HFFc6 (cell line): Measurements from ENCODE around the gene PTPRE. TPM values are rescaled to one million over a fixed set of nuclear protein-coding genes. Genes with fewer than 3 reads are reported as not detected.

ENCODE experiments used
- DNase-seq: peaks from one replicate; pipeline ENCODE4 v3.0.0-alpha.2; 2018
- H3K27ac Mint-ChIP-seq: 2 replicates; pipeline ENCODE4 v1.8.0; 2020; ENCODE audit warnings: mild to moderate bottlenecking, mixed read lengths
- H3K27me3 Mint-ChIP-seq: 2 replicates; pipeline ENCODE4 v1.8.0; 2021; ENCODE audit warnings: mild to moderate bottlenecking, moderate library complexity, mixed read lengths; ENCODE audit not compliant: insufficient read depth
- H3K36me3 Mint-ChIP-seq: 2 replicates; pipeline ENCODE4 v1.8.0; 2021; ENCODE audit warnings: low read depth, mixed read lengths
- H3K4me1 Mint-ChIP-seq: 2 replicates; pipeline ENCODE4 v1.8.0; 2020; ENCODE audit warnings: low read depth, mixed read lengths
- H3K4me3 Mint-ChIP-seq: 2 replicates; pipeline ENCODE4 v1.8.0; 2020; ENCODE audit warnings: mild to moderate bottlenecking, moderate library complexity, mixed read lengths
- H3K9me3 Mint-ChIP-seq: 2 replicates; pipeline ENCODE4 v1.8.0; 2020; ENCODE audit warnings: mild to moderate bottlenecking, mixed read lengths
- CTCF ChIP-seq: fragments of 200-600 bp; sonication (generic); IDR thresholded peaks from 2 replicates; pipeline ENCODE4 v1.5.0; 2021; ENCODE audit warnings: antibody characterized with exemption, mild to moderate bottlenecking
- total RNA-seq, 6 experiments: library from RNA; stranded (reverse); fragmentation: NEBNext Ultra II Directional; extraction: Animal tissue kit (Norgen Biotek cat#: 25700); gene quantifications; 2 replicates in 1 of 6; 3 replicates in 5 of 6; pipeline ENCODE4 v1.2.3, GENCODE V29; 2021

Gene PTPRE
- total RNA-seq, 6 experiments from 2014 or later, result 0.14 to 0.37 (median 0.15) TPM; not detected in 3

- Mint-ChIP-seq H3K36me3 (no peaks in the 10 kb centered on the region), H3K9me3 (peaks cover 4% of the 10 kb centered on the region), H3K27me3 (peaks cover 11% of the 10 kb centered on the region), H3K4me3 (no peak overlapping the region), H3K27ac (no peak overlapping the region), H3K4me1 (no peaks in the 10 kb centered on the region)
- DNase-seq, result no peak
- no peak for TF ChIP-seq CTCF
Observed at GRCh38 chr10:128072046-128072445, 165.1 kb downstream of the PTPRE start.

GRCh38 chr10:128072941-128073645 lies 166.2 kb downstream of the PTPRE start:
- H3K27ac Mint-ChIP-seq, result no peak overlapping the region
- no peak for TF ChIP-seq CTCF
- no peaks in the 10 kb centered on the region for H3K36me3 Mint-ChIP-seq
- H3K4me1 Mint-ChIP-seq, result no peaks in the 10 kb centered on the region
- H3K4me3 Mint-ChIP-seq, result no peak overlapping the region
- no peak for DNase-seq
- no peaks in the 10 kb centered on the region for H3K9me3 Mint-ChIP-seq
- H3K27me3 Mint-ChIP-seq, result peaks cover 14% of the 10 kb centered on the region

- TF ChIP-seq CTCF, result no peak
- DNase-seq, result no peak
- Mint-ChIP-seq H3K27me3 (peaks cover 14% of the 10 kb centered on the region), H3K36me3 (no peaks in the 10 kb centered on the region), H3K4me1 (no peaks in the 10 kb centered on the region), H3K27ac (no peak overlapping the region), H3K9me3 (no peaks in the 10 kb centered on the region), H3K4me3 (no peak overlapping the region)
Observed at GRCh38 chr10:128073890-128074289, 167.0 kb downstream of the PTPRE start.

GRCh38 chr10:128074589-128074988 lies 167.7 kb downstream of the PTPRE start:
- H3K4me3 Mint-ChIP-seq, result no peak overlapping the region
- peaks cover 14% of the 10 kb centered on the region for H3K27me3 Mint-ChIP-seq
- TF ChIP-seq CTCF, result no peak
- no peak overlapping the region for H3K27ac Mint-ChIP-seq
- H3K4me1 Mint-ChIP-seq, result no peaks in the 10 kb centered on the region
- H3K36me3 Mint-ChIP-seq, result no peaks in the 10 kb centered on the region
- no peaks in the 10 kb centered on the region for H3K9me3 Mint-ChIP-seq
- no peak for DNase-seq

- no peak overlapping the region for H3K27ac Mint-ChIP-seq
- DNase-seq, result no peak
- no peaks in the 10 kb centered on the region for H3K4me1 Mint-ChIP-seq
- H3K4me3 Mint-ChIP-seq, result no peak overlapping the region
- TF ChIP-seq CTCF, result no peak
- no peaks in the 10 kb centered on the region for H3K9me3 Mint-ChIP-seq
- peaks cover 19% of the 10 kb centered on the region for H3K27me3 Mint-ChIP-seq
- H3K36me3 Mint-ChIP-seq, result no peaks in the 10 kb centered on the region
Observed at GRCh38 chr10:128077155-128077875, 170.4 kb downstream of the PTPRE start.
